NCI-H187 treated with DMSO at 0.1 percent for 48 hours (cell line): ENCODE data around the gene NKX1-2.

Experiments used
- DNase-seq: peaks from one replicate; lab custom pipeline; 2025; lab: John Stamatoyannopoulos, UW

NKX1-2 gene

DNA sequence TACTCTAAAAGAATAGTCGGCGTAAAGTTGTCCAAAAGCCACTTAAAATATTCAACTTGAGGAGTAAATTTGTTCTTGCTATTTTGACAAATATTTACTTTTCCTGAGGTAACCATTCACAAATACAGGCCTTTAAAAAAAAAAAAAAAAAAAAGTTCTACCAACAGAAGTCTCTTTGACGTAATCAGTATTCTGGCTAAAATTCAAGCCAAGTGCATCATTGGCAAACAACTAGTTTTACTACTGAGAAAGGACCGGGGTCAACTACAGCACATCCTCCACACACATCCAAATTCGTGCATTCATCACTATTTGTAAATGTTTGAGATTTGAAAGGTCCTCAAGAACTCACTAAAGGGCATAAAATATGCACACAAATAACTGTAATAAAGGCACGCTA, 33.1 kb downstream of the NKX1-2 start:
- no peak for DNase-seq

DNA sequence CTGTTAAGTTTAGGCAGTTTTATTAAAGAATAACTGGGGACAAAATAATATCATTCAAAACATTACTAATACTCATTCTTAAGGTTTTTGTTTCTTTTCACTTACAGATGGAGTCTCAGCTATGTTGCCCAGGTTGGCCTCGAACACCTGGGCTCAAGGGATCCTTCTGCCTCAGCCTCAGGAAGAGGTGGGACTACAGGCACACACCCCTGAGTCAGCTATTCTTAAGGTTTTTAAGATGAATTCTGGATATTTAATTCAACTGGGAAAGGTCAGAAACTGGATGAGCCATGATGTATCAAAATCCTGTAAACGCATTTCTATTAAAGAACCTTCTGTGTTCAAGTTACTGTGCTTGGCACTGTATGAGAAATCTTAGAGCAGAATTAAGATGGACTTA, 34.6 kb downstream of the NKX1-2 start:
- no peak for DNase-seq

DNA sequence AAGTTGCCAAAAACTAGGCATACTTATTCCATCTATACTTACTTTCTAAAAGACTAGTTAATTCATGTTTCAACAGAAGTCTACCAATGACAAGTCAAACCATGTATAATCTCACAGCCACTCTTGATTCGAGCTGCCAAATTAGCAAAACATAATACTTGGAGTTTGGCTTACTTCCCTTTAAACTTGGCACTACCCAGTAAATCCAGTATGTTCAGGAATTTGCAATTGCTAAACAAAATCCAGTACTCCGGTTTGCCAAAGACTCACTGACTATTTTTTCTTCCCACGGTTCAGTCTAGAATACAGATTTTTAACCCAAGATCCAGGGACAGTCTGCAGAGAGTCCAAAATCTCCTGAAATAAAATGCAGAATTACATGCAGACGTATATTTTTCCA, 35.8 kb downstream of the NKX1-2 start:
- no peak for DNase-seq

DNA sequence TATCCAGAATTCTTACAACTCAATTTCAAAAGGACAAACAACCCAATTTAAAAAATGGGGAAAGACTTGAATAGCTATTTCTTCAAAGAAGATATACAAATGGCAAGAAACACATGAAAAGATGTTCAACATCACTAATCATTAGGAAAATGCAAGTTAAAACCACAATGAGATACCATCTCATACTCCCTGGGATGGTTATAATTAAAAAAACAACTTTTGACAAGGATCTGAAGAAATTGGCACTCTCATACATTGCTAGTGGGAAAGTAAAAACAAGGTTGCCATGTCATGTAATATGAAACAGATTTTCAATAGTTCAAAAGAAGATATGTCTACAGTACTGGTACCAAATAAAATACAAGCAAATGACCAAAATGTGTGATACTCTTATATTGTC, 40.1 kb downstream of the NKX1-2 start:
- DNase-seq: no peak

DNA sequence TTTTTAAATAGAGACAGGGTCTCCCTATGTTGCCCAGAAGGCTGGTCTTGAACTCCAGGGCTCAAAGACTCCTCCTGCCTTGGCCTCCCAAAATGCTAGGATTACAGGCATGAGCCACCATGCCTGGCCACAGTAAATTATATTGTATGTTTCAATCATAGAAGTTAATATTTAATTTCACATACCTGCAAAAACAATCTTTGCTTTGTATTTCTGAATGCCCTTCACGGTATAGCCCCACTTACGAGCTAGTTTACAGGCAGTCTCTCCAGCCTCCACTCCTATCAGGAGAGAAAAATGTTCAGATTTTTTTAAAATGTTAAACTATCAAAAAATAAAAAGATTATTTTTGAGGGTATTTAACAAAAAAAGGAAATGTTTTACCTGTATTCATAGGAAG, 41.5 kb downstream of the NKX1-2 start:
- no peak for DNase-seq

DNA sequence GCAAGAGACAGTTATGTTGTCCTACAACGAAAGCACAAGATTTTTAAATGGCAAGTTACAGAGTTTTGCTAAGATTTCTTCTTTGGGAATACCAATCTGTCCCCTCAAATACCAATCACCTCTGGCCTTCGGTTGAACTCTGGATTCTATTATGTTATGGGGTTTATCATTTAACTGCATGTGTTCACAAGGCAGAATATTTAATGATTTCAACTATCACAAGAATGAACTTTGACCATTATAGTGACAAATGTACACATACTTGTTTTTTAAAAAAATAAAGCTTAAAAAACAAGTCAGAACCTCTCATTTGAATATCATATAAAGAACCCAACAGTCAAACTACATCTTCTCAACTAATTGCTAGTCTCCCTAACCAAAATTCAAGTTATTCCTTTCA, 42.4 kb downstream of the NKX1-2 start:
- DNase-seq: no peak

DNA sequence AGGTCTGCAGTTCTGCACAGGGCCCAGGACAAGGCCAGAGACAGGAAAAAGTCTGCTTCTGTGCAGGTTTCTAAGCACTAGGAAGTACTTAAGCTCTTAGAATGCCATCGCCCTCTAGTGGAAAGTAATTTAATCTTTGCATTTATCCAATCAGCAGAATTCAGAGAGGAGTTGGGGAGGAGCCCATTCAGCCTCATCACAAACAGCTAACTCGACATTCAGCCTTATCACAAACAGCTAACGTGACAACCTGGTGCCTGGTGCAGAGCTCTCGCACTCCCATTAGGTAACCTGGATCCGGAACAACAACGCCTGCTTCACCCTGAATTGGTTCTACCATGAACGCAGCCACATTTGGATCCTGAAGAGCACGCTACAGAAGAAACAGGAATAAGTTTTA, 46.3 kb downstream of the NKX1-2 start:
- DNase-seq: no peak

DNA sequence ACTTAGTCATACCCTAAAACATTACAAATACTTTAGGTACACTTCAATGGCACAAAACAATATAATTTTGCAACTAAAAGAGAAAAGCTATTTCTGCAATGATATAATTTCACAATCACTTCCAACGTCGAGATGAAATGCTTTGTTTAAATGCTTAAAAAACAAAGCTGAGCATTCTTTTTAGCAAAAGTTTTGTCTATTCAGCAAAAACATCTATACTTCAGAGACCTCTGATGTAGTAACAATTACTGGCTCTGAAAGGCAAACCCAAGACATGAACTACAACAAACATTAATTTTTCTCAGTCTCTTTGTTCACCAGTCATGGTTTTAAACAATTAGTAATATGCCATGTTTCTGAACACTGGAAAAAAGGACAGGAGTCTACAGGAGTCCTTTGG, 47.6 kb downstream of the NKX1-2 start:
- DNase-seq: no peak

DNA sequence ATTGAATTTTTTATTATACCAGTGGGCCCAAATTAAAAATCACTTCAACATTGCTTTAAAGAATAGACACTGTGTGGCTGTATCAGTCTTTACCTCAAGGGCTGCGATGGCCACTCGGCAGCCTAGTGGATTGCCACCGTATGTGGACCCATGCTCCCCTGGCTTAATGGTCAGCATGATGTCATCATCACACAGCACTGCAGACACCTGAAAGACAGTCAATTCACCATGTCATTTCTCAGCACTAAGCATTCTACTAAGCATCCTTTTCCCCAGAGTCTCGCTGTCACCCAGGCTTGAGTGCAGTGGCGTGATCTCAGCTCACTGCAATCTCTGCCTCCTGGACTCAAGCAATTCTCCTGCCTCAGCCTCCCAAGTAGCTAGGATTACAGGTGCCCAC, 48.2 kb downstream of the NKX1-2 start:
- DNase-seq: no peak
